HG03469 (cell line): ENCODE results near the gene EXTL1.

Source experiments
- ATAC-seq: cut with Tn5 transposase; IDR thresholded peaks from one replicate; pipeline ENCODE4 v1.9.1; 2021; ENCODE audit warnings: mild to moderate bottlenecking, moderate library complexity, moderate number of reproducible peaks; ENCODE audit not compliant: unreplicated experiment

Gene EXTL1

GRCh38 chr1:26069941-26070295 is 48.3 kb downstream of the EXTL1 start:
- ATAC-seq, result no peak

- no peak for ATAC-seq
Measured at GRCh38 chr1:26070296-26070962, 48.9 kb downstream of the EXTL1 start.

GRCh38 chr1:26070963-26071342 is 49.4 kb downstream of the EXTL1 start:
- ATAC-seq, result no peak

- no peak for ATAC-seq
Measured at GRCh38 chr1:26072305-26072704, 50.7 kb downstream of the EXTL1 start.

GRCh38 chr1:26075421-26076144 is 54.0 kb downstream of the EXTL1 start:
- no peak for ATAC-seq

GRCh38 chr1:26077524-26077923 is 55.9 kb downstream of the EXTL1 start:
- ATAC-seq, result no peak

- ATAC-seq, result no peak
Measured at GRCh38 chr1:26078286-26079177, 57.0 kb downstream of the EXTL1 start.

- no peak for ATAC-seq
Measured at GRCh38 chr1:26079178-26079563, 57.6 kb downstream of the EXTL1 start.

- ATAC-seq, result no peak
Measured at GRCh38 chr1:26079960-26080814, 58.6 kb downstream of the EXTL1 start.

- no peak for ATAC-seq
Measured at GRCh38 chr1:26081267-26082019, 59.9 kb downstream of the EXTL1 start.

- ATAC-seq, result no peak
Measured at GRCh38 chr1:26082020-26082350, 60.4 kb downstream of the EXTL1 start.

GRCh38 chr1:26083208-26083607 is 61.6 kb downstream of the EXTL1 start:
- no peak for ATAC-seq

- ATAC-seq, result no peak
Measured at GRCh38 chr1:26084091-26084561, 62.6 kb downstream of the EXTL1 start.

- no peak for ATAC-seq
Measured at GRCh38 chr1:26084844-26085243, 63.3 kb downstream of the EXTL1 start.
